Fibroblast of lung (primary cell): ENCODE measurements around the gene UGT8.

Experiments used
- EZH2 ChIP-seq: IDR thresholded peaks from 2 replicates; pipeline ENCODE4 v1.5.1; 2012; ENCODE audit warnings: low read length, control low read depth, mild to moderate bottlenecking; ENCODE audit errors: missing control alignments
- TF ChIP-seq, protein P1 (sequence below), 2 donors: IDR thresholded peaks in 1 of 2; conservative IDR thresholded peaks in 1 of 2; 1 replicate in 1 of 2; 2 replicates in 1 of 2; pipeline ENCODE4 v1.5.1; 2011 to 2012; ENCODE audit warnings: low read length in 2 of 2, control low read depth in 1 of 2, inconsistent platforms in 1 of 2, low read depth in 1 of 2, mild to moderate bottlenecking in 1 of 2

DNA sequence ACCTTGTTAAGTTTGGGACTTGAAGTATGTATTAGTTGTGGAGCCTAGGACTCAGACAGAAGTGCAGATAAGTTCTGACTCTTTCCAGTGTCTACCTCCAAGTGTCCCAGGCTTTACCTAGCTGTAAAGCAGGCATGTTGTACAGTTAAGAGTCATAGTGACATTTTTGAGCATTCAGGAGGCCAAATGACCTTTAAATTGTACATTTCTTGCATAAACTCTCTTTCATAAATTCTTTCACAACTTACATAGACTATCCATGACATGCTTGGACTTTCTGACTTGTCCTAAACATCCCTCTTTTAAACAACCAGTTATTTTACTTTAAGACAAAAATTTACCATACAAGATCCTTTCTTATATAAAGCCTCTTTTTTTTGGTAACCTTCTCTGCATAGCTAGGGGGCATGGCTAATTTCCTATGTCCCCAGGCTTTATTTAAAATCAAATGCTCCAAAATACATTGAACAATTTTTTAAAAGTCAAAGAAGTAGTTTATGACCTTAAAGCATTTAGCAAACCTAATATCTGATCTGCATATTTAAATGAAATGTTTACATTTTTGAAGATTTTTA lies 40.1 kb upstream of the UGT8 start:
- TF ChIP-seq, protein P1, sequence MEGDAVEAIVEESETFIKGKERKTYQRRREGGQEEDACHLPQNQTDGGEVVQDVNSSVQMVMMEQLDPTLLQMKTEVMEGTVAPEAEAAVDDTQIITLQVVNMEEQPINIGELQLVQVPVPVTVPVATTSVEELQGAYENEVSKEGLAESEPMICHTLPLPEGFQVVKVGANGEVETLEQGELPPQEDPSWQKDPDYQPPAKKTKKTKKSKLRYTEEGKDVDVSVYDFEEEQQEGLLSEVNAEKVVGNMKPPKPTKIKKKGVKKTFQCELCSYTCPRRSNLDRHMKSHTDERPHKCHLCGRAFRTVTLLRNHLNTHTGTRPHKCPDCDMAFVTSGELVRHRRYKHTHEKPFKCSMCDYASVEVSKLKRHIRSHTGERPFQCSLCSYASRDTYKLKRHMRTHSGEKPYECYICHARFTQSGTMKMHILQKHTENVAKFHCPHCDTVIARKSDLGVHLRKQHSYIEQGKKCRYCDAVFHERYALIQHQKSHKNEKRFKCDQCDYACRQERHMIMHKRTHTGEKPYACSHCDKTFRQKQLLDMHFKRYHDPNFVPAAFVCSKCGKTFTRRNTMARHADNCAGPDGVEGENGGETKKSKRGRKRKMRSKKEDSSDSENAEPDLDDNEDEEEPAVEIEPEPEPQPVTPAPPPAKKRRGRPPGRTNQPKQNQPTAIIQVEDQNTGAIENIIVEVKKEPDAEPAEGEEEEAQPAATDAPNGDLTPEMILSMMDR (conservative IDR thresholded peaks at IDR 0.05 in 1 of 2, IDR thresholded peaks at IDR 0.05 in 1 of 2; ENCODE audit: low read depth in 1 of 2, low read length in 2 of 2) = no peak
- no peak for TF ChIP-seq EZH2
